HG02610 (cell line): ENCODE measurements around the gene COL15A1.

Source experiments
- ATAC-seq: cut with Tn5 transposase; IDR thresholded peaks from one replicate; pipeline ENCODE4 v1.9.1; 2021; ENCODE audit warnings: mild to moderate bottlenecking, moderate library complexity; ENCODE audit not compliant: unreplicated experiment

The COL15A1 gene

GRCh38 chr9:99052815-99053715 is 109.4 kb downstream of the COL15A1 start:
- no peak for ATAC-seq

- no peak for ATAC-seq
These were observed 110.9 kb downstream of the COL15A1 start for GRCh38 chr9:99054581-99054980.

GRCh38 chr9:99055384-99055783 is 111.7 kb downstream of the COL15A1 start:
- no peak for ATAC-seq

GRCh38 chr9:99056186-99056585 is 112.5 kb downstream of the COL15A1 start:
- ATAC-seq: no peak

- ATAC-seq: no peak
These were observed 113.4 kb downstream of the COL15A1 start for GRCh38 chr9:99056886-99057664.

- ATAC-seq: peak; percentile 62
These were observed 114.2 kb downstream of the COL15A1 start for GRCh38 chr9:99057665-99058625.

GRCh38 chr9:99058964-99059921 is 115.5 kb downstream of the COL15A1 start:
- peak; percentile 81 for ATAC-seq

- no peak for ATAC-seq
These were observed 116.9 kb downstream of the COL15A1 start for GRCh38 chr9:99060621-99061020.

- no peak for ATAC-seq
These were observed 118.8 kb downstream of the COL15A1 start for GRCh38 chr9:99062549-99062948.

GRCh38 chr9:99063522-99063921 is 119.8 kb downstream of the COL15A1 start:
- no peak for ATAC-seq

GRCh38 chr9:99066571-99066970 is 122.9 kb downstream of the COL15A1 start:
- ATAC-seq: no peak

- ATAC-seq: no peak
These were observed 125.4 kb downstream of the COL15A1 start for GRCh38 chr9:99069075-99069474.

- ATAC-seq: no peak
These were observed 125.8 kb downstream of the COL15A1 start for GRCh38 chr9:99069546-99069945.

GRCh38 chr9:99070681-99071080 is 127.0 kb downstream of the COL15A1 start:
- no peak for ATAC-seq

- no peak for ATAC-seq
These were observed 127.8 kb downstream of the COL15A1 start for GRCh38 chr9:99071313-99072039.

GRCh38 chr9:99072040-99072394 is 128.3 kb downstream of the COL15A1 start:
- ATAC-seq: no peak

- no peak for ATAC-seq
These were observed 129.6 kb downstream of the COL15A1 start for GRCh38 chr9:99073347-99073746.

- no peak for ATAC-seq
These were observed 130.5 kb downstream of the COL15A1 start for GRCh38 chr9:99073985-99074901.
